ENCODE results near the gene MXD3. TPM values are rescaled to one million over a fixed set of nuclear protein-coding genes. Genes with fewer than 3 reads are reported as not detected.

MXD3 gene
- total and polyA plus RNA-seq, 10 of the 15 experiments (the other 5 are each of a cell fraction or from before 2014, with no cell fraction given): 0.24 to 29.8 (median 13.5) TPM

DNA sequence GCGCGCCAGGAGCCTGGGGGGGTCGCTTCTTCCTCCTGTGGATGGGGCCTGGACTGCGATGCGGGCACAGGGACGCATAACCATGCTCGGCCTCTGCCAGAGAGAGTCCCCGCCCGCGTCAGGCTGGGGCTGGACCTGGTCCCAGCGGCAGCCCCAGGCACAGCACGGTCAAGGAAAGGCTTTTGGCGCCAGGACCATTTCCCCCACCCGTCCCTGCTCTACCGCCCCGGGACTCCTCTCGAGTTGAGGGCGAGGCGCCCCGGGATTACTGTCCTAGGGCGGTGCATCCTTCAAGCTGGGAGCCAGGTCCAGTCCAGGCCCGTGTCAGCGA is 341 bp downstream of the MXD3 start (continued):
- TF ChIP-seq CEBPB (IDR thresholded peaks at IDR 0.05; ENCODE audit: borderline replicate concordance in 1 of 2, low read depth in 2 of 2, low read length in 2 of 2) (no peak), NFXL1 (IDR thresholded peaks at IDR 0.05; ENCODE audit: borderline replicate concordance) (no peak), JUNB (IDR thresholded peaks at IDR 0.05) (no peak), TCF12 (IDR thresholded peaks at IDR 0.05; ENCODE audit: low read depth, low read length) (no peak), MTA2 (IDR thresholded peaks at IDR 0.05; ENCODE audit: low read depth) (no peak)
- TF ChIP-seq, protein P1, sequence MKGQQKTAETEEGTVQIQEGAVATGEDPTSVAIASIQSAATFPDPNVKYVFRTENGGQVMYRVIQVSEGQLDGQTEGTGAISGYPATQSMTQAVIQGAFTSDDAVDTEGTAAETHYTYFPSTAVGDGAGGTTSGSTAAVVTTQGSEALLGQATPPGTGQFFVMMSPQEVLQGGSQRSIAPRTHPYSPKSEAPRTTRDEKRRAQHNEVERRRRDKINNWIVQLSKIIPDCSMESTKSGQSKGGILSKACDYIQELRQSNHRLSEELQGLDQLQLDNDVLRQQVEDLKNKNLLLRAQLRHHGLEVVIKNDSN (IDR thresholded peaks at IDR 0.05; ENCODE audit: borderline replicate concordance, extremely low read length, insufficient read depth, low read depth, low read length): no peak
- TF ChIP-seq, protein P2, sequence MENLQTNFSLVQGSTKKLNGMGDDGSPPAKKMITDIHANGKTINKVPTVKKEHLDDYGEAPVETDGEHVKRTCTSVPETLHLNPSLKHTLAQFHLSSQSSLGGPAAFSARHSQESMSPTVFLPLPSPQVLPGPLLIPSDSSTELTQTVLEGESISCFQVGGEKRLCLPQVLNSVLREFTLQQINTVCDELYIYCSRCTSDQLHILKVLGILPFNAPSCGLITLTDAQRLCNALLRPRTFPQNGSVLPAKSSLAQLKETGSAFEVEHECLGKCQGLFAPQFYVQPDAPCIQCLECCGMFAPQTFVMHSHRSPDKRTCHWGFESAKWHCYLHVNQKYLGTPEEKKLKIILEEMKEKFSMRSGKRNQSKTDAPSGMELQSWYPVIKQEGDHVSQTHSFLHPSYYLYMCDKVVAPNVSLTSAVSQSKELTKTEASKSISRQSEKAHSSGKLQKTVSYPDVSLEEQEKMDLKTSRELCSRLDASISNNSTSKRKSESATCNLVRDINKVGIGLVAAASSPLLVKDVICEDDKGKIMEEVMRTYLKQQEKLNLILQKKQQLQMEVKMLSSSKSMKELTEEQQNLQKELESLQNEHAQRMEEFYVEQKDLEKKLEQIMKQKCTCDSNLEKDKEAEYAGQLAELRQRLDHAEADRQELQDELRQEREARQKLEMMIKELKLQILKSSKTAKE (IDR thresholded peaks at IDR 0.05; ENCODE audit: low read depth, poor library complexity, severe bottlenecking): no peak

DNA sequence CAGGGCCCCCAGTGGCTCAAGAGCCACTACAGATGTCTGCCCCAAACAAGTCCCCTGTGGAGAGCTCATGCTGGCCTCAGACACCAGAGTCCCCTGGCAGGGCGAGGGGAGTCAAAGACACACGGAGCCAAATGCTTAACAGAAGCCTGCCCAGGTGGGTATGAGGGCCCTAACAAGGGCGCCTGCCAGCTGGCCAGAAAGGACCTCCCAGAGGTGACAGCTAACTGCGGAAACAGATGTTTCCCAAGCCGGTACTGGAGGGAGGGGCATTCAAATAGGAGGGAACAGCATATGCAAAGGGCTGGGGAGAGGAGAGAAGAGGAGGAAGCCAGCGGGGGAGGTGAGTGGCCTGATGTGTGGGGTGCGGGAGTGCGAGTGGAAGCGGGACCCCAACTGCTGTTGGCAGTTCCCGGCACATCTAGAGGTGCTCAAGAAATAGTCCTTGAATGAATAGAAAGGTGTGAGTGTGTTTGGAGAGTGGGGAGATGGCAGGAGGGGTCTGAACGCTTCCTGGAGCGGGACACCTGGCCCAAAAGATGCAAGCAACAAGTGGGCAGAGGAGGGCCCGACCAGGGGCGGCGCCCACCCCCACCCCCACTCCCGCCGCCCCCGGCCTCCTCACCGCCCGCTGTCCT is 824 bp downstream of the MXD3 start:
- Histone ChIP-seq H3K27me3 (replicated peaks in 1 of 2; ENCODE audit: control insufficient read depth in 2 of 2, insufficient read depth in 2 of 2, low read length in 1 of 2) (no peaks in the 10 kb centered on the region), H3K4me3 (peak overlapping the region; percentile 86), H2AFZ (ENCODE audit: control insufficient read depth, low read depth, low read length) (no peak overlapping the region; the same call in 1 of the 2 replicates), H3K27ac (ENCODE audit: control insufficient read depth, insufficient read depth) (peak overlapping the region; percentile 92), H3K4me1 (ENCODE audit: control insufficient read depth, insufficient read depth, low read length) (peaks cover 18% of the 10 kb centered on the region), H3K4me2 (ENCODE audit: control insufficient read depth, insufficient read depth) (peak overlapping the region; percentile 83), H3K9ac (ENCODE audit: control insufficient read depth, insufficient read depth, low read length) (peak overlapping the region; percentile 72; the same call in 1 of the 2 replicates), H4K20me1 (ENCODE audit: control insufficient read depth, insufficient read depth) (no peaks in the 10 kb centered on the region), H3K79me2 (ENCODE audit: control insufficient read depth, insufficient read depth, low read length) (peaks cover 9% of the 10 kb centered on the region), H3K9me3 (replicated peaks; ENCODE audit: control insufficient read depth, insufficient read depth, low read length) (no peaks in the 10 kb centered on the region), H3K36me3 (ENCODE audit: control insufficient read depth in 2 of 2, insufficient read depth in 2 of 2, low read length in 1 of 2) (peaks cover 7% of the 10 kb centered on the region in 2 experiments; a peak in 3 of 4 replicates)
- WGBS (ENCODE audit: insufficient coverage, insufficient replicate concordance, low lambda C conversion rate, missing lambda C conversion rate): 2% methylated on average over 11 of the region's 20 CpGs
- ChIA-PET SMC1A (ENCODE audit: uncharacterized antibody, unreplicated experiment) (interaction anchor here (0.6 to 4.9 kb wide), 14 partner anchors 10 to 198 kb away, joined by 3 to 26 read pairs (median 4); partner anchors contain the start of gene DOK3), CTCF (interaction anchor here (0.6 to 3.6 kb wide), 32 partner anchors 8 to 314 kb away, joined by 3 to 56 read pairs (median 6); partner anchors contain the start of genes LMAN2, NSD1, PDLIM7 and SLC34A1), POLR2A (interaction anchor here (0.8 to 2.3 kb wide), 6 partner anchors 41 to 198 kb away, joined by 3 to 7 read pairs (median 3); partner anchors contain the start of genes LMAN2 and PDLIM7), RAD21 (ENCODE audit: unreplicated experiment) (interaction anchor here (0.8 to 1.9 kb wide), 6 partner anchors 10 to 197 kb away, joined by 3 to 9 read pairs (median 6); partner anchors contain the start of gene LMAN2)
- intact Hi-C loops (cut with micrococcal nuclease; ENCODE audit: unreplicated experiment): loop anchor here (5.0 kb wide), 2 partner anchors 51 to 191 kb away; no protein-coding TSS in a partner anchor
- peak; percentile 24 for ATAC-seq
- in situ Hi-C loops (cut with MboI): no loop called here
- BruUV-seq (replicated peaks): no TSS peak
- peak; percentile 65 for FAIRE-seq
- no peak for DNase-seq (ENCODE audit: low read depth, low spot score)
- TF ChIP-seq TAF1 (IDR thresholded peaks at IDR 0.05; ENCODE audit: borderline replicate concordance, low read depth, low read length) (no peak), NR2C2 (IDR thresholded peaks at IDR 0.05; ENCODE audit: borderline replicate concordance, control insufficient read depth, insufficient read length, low read depth) (no peak), MXI1 (IDR thresholded peaks at IDR 0.05; ENCODE audit: low read depth, low read length) (peak; percentile 54; the same call in 1 of the 2 replicates), NBN (IDR thresholded peaks at IDR 0.05) (no peak), ZSCAN29 (IDR thresholded peaks at IDR 0.05) (no peak), TCF12 (IDR thresholded peaks at IDR 0.05; ENCODE audit: low read depth, low read length) (0 out of 2 replicates have a peak, but pooled peaks have one; percentile 39)
- TF ChIP-seq, protein P3, sequence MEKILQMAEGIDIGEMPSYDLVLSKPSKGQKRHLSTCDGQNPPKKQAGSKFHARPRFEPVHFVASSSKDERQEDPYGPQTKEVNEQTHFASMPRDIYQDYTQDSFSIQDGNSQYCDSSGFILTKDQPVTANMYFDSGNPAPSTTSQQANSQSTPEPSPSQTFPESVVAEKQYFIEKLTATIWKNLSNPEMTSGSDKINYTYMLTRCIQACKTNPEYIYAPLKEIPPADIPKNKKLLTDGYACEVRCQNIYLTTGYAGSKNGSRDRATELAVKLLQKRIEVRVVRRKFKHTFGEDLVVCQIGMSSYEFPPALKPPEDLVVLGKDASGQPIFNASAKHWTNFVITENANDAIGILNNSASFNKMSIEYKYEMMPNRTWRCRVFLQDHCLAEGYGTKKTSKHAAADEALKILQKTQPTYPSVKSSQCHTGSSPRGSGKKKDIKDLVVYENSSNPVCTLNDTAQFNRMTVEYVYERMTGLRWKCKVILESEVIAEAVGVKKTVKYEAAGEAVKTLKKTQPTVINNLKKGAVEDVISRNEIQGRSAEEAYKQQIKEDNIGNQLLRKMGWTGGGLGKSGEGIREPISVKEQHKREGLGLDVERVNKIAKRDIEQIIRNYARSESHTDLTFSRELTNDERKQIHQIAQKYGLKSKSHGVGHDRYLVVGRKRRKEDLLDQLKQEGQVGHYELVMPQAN (conservative IDR thresholded peaks at IDR 0.05): peak; percentile 62
- TF ChIP-seq, protein P4, sequence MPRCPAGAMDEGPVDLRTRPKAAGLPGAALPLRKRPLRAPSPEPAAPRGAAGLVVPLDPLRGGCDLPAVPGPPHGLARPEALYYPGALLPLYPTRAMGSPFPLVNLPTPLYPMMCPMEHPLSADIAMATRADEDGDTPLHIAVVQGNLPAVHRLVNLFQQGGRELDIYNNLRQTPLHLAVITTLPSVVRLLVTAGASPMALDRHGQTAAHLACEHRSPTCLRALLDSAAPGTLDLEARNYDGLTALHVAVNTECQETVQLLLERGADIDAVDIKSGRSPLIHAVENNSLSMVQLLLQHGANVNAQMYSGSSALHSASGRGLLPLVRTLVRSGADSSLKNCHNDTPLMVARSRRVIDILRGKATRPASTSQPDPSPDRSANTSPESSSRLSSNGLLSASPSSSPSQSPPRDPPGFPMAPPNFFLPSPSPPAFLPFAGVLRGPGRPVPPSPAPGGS (IDR thresholded peaks at IDR 0.05; ENCODE audit: borderline replicate concordance, insufficient read depth, low read depth, low read length, poor library complexity, severe bottlenecking): no peak

Measured in GM12878 (cell line).